Mammary epithelial cell (primary cell): Measurements from ENCODE around the gene CXorf58.

Source experiments
- EZH2 ChIP-seq: IDR thresholded peaks from 2 replicates; pipeline ENCODE4 v1.6.1; 2012; ENCODE audit warnings: low read length, inconsistent platforms, borderline replicate concordance
- TF ChIP-seq, protein P1 (sequence below), 2 donors: IDR thresholded peaks in 1 of 2; conservative IDR thresholded peaks in 1 of 2; 2 replicates each; pipeline ENCODE4 v1.5.1; 2011 to 2012; ENCODE audit warnings: inconsistent platforms in 2 of 2, low read length in 2 of 2, mild to moderate bottlenecking in 2 of 2, control low read depth in 1 of 2, low read depth in 1 of 2; ENCODE audit not compliant: insufficient read depth in 1 of 2; ENCODE audit errors: extremely low read depth in 1 of 2

DNA sequence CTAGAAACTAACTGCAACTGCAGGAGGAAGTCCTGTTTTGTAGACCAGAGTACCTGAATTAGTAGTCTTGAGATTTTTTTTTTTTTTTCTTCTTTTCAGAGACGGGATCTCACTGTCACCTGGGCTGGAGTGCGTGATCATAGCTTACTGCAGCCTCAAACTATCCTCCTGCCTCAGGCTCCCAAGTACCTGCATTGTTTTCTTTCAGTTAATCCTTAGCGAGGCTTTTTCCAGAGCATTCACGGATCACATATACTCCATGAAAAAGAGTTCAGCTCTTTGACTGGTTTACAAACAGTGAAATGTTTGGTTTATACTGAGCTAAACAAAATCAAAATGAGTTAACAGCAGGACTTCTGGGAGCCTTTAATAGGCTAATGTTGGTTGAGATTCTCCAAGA is 73.4 kb downstream of the CXorf58 start:
- TF ChIP-seq, protein P1, sequence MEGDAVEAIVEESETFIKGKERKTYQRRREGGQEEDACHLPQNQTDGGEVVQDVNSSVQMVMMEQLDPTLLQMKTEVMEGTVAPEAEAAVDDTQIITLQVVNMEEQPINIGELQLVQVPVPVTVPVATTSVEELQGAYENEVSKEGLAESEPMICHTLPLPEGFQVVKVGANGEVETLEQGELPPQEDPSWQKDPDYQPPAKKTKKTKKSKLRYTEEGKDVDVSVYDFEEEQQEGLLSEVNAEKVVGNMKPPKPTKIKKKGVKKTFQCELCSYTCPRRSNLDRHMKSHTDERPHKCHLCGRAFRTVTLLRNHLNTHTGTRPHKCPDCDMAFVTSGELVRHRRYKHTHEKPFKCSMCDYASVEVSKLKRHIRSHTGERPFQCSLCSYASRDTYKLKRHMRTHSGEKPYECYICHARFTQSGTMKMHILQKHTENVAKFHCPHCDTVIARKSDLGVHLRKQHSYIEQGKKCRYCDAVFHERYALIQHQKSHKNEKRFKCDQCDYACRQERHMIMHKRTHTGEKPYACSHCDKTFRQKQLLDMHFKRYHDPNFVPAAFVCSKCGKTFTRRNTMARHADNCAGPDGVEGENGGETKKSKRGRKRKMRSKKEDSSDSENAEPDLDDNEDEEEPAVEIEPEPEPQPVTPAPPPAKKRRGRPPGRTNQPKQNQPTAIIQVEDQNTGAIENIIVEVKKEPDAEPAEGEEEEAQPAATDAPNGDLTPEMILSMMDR (conservative IDR thresholded peaks at IDR 0.05 in 1 of 2, IDR thresholded peaks at IDR 0.05 in 1 of 2; ENCODE audit: extremely low read depth in 1 of 2, insufficient read depth in 1 of 2, low read depth in 1 of 2, low read length in 2 of 2): no peak
- TF ChIP-seq EZH2: no peak
